D721Med (cell line): Measurements from ENCODE around the gene PCP4.

ENCODE experiments used
- DNase-seq: peaks from one replicate; pipeline ENCODE4 v3.0.0; 2011; ENCODE audit warnings: low spot score; ENCODE audit not compliant: insufficient read length
- FAIRE-seq: peaks from 2 replicates; lab custom pipeline; 2011; peaks lifted over from hg19 to GRCh38; lab: Jason Lieb, UNC
- CTCF ChIP-seq: IDR thresholded peaks from 2 replicates; pipeline ENCODE4 v1.5.1; 2012; ENCODE audit warnings: mild to moderate bottlenecking, control low read depth; ENCODE audit not compliant: insufficient read depth; ENCODE audit errors: missing control alignments

Gene PCP4

GRCh38 chr21:39867198-39867650, at the start of gene PCP4:
Gene PCP4 (plus strand): TSS chr21:39867438. CDS start chr21:39867502, 64 bp downstream.
- DNase-seq (peak; percentile 41), FAIRE-seq (no peak)
- peak; percentile 52 for TF ChIP-seq CTCF

DNA sequence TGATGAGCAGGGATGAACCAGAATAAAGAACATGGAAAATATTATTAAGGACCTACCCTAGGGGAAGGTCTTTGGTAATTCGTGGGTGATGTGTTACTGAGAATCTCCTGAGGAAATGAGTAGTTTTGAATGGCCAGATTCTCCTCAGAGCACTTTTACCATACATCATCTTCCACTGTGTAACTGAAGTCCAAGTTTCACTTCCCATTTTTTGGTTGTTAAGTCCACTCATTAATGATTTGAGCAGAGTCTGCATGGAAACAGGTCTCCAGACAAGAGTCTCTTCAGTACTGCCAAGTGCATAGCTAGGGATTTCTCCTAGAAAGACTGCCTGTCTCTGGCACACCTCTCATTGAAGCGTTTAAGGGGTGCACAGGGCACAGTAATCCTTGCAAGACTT, 48.7 kb upstream of the PCP4 start:
- FAIRE-seq (no peak), DNase-seq (no peak)
- no peak for TF ChIP-seq CTCF

GRCh38 chr21:39822042-39822441, 45.2 kb upstream of the PCP4 start:
- TF ChIP-seq CTCF: no peak
- DNase-seq: no peak
- FAIRE-seq: no peak

GRCh38 chr21:39825250-39825649, 42.0 kb upstream of the PCP4 start:
- FAIRE-seq: no peak
- no peak for DNase-seq
- TF ChIP-seq CTCF: no peak

DNA sequence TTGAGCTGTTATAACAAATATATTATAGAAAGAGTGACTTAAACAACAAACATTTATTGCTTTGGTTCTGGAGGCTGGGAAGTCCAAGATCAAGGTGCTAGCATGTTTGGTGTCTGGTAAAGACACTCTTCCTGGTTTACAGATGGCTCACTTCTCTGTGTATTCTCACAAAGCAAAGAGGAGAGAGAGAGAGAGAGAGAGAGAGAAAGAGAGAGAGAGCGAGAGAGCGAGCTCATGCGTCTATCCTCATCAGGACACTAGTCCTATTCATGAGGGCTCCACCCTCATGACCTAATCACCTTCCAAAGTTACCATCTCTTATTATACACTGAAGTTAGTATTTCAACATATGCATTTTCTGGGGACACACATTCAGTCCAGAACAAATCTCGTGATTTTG, 32.7 kb upstream of the PCP4 start:
- TF ChIP-seq CTCF: no peak
- no peak for DNase-seq
- no peak for FAIRE-seq

DNA sequence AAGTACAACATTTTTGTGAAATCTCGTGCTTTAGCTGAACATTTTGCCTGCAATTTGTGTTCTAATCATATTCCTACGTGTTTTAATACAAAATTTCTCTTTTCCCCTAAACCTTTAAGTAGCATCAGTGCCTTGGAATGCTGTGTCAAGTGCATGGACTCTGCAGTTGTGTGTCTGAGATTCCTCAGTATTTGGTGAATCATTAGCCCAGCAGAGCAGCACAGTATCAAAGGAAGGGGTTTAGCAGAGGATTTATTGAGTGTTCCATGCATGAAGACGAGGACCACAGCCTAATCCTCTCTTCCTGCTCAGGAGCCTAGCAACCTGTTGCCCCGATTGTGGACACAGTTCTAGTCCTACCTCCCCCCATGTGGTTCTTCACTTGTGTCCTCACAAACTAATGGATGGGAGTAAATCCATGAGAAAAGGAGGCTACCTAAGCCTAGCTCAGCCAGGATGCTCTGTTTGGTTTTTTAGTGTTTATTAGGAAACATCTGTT, 29.3 kb upstream of the PCP4 start:
- TF ChIP-seq CTCF: no peak
- no peak for DNase-seq
- no peak for FAIRE-seq

- no peak for TF ChIP-seq CTCF
- no peak for FAIRE-seq
- DNase-seq: no peak
Observed at GRCh38 chr21:39840373-39841097, 26.7 kb upstream of the PCP4 start.
